Activated CD4-positive, alpha-beta T cell treated with anti-CD3 and anti-CD28 coated beads, Interleukin-10, Interleukin-2, amounts not matched to agents 100 ng/mL and 50 ng/mL, durations not matched to agents 16 hours and 8 hours (primary cell): ENCODE measurements around the gene NRCAM.
"Not testable (repeated sequence)": the region's sequence is repeated elsewhere in the genome, so short reads cannot be mapped to it uniquely, and the experiment has no call there.

Source experiments
- DNase-seq: peaks from one replicate; pipeline ENCODE4 v3.0.0-alpha.2; 2020

NRCAM gene

GRCh38 chr7:108455998-108456677 lies at the start of gene NRCAM:
NRCAM (minus strand) TSS chr7:108456436; CDS start chr7:108240064, 216,372 bp downstream.
- peak; percentile 17 for DNase-seq

GRCh38 chr7:108504576-108504975 lies 48.3 kb upstream of the NRCAM start:
- not testable (repeated sequence) for DNase-seq

GRCh38 chr7:108503112-108504026 lies 47.1 kb upstream of the NRCAM start:
- no peak for DNase-seq

- no peak for DNase-seq
Measured at GRCh38 chr7:108499566-108499965, 43.3 kb upstream of the NRCAM start.

- DNase-seq: no peak
Measured at GRCh38 chr7:108498481-108498880, 42.2 kb upstream of the NRCAM start.

GRCh38 chr7:108497082-108497725 lies 41.0 kb upstream of the NRCAM start:
- peak; percentile 53 for DNase-seq

GRCh38 chr7:108492742-108493141 lies 36.5 kb upstream of the NRCAM start:
- no peak for DNase-seq

- no peak for DNase-seq
Measured at GRCh38 chr7:108488768-108489538, 32.7 kb upstream of the NRCAM start.

GRCh38 chr7:108487646-108488045 lies 31.4 kb upstream of the NRCAM start:
- DNase-seq: no peak

- DNase-seq: no peak
Measured at GRCh38 chr7:108486291-108486966, 30.2 kb upstream of the NRCAM start.

- no peak for DNase-seq
Measured at GRCh38 chr7:108484137-108484536, 27.9 kb upstream of the NRCAM start.

GRCh38 chr7:108480311-108480710 lies 24.1 kb upstream of the NRCAM start:
- DNase-seq: no peak

GRCh38 chr7:108479751-108480150 lies 23.5 kb upstream of the NRCAM start:
- no peak for DNase-seq

- no peak for DNase-seq
Measured at GRCh38 chr7:108479118-108479517, 22.9 kb upstream of the NRCAM start.

GRCh38 chr7:108468246-108468645 lies 12.0 kb upstream of the NRCAM start:
- DNase-seq: no peak

- DNase-seq: no peak
Measured at GRCh38 chr7:108467391-108467790, 11.2 kb upstream of the NRCAM start.

- DNase-seq: not testable (repeated sequence)
Measured at GRCh38 chr7:108466322-108466721, 10.1 kb upstream of the NRCAM start.

- DNase-seq: no peak
Measured at GRCh38 chr7:108464743-108465142, 8.5 kb upstream of the NRCAM start.

- DNase-seq: no peak
Measured at GRCh38 chr7:108463613-108464012, 7.4 kb upstream of the NRCAM start.

GRCh38 chr7:108461840-108462239 lies 5.6 kb upstream of the NRCAM start:
- DNase-seq: no peak

GRCh38 chr7:108460964-108461363 lies 4.7 kb upstream of the NRCAM start:
- no peak for DNase-seq

GRCh38 chr7:108459922-108460551 lies 3.8 kb upstream of the NRCAM start:
- peak; percentile 28 for DNase-seq
